Transverse colon (tissue), 4 donors: Measurements from ENCODE around the gene IP6K2.

Experiments
- CTCF ChIP-seq, 5 experiments: fragments of 200-600 bp in 3 of 5; fragments of 450-650 bp in 2 of 5; sonication (generic) in 3 of 5; IDR thresholded peaks; 1 replicate in 2 of 5; 2 replicates in 3 of 5; pipeline ENCODE4 v1.5.1; 2016 to 2017; ENCODE audit warnings: antibody characterized with exemption in 5 of 5, inconsistent platforms in 3 of 5, mild to moderate bottlenecking in 2 of 5, moderate library complexity in 1 of 5
- EP300 ChIP-seq: sonication (generic); formaldehyde crosslinking; IDR thresholded peaks from one replicate; pipeline ENCODE4 v1.6.1; 2017; ENCODE audit warnings: antibody characterized with exemption, low read depth
- POLR2A ChIP-seq: fragments of 450-650 bp; IDR thresholded peaks from one replicate; pipeline ENCODE4 v1.6.1; 2016; ENCODE audit warnings: antibody characterized with exemption, mild to moderate bottlenecking, moderate library complexity
- POLR2AphosphoS5 ChIP-seq, 3 donors: sonication (generic); formaldehyde crosslinking; IDR thresholded peaks; one replicate each; pipeline ENCODE4 v1.6.1; 2016; ENCODE audit warnings: antibody characterized with exemption in 3 of 3

- TF ChIP-seq POLR2AphosphoS5 (IDR thresholded peaks at IDR 0.05) (no peak), POLR2A (no peak), EP300 (no peak), CTCF (IDR thresholded peaks at IDR 0.05) (no peak)
Measured at GRCh38 chr3:48688032-48688736, 28.8 kb downstream of the IP6K2 start.
